Activated CD4-positive, alpha-beta T cell treated with anti-CD3 and anti-CD28 coated beads for 36 hours (primary cell): Measurements from ENCODE around the gene PEAK3. TPM values are rescaled to one million over a fixed set of nuclear protein-coding genes. Genes with fewer than 3 reads are reported as not detected.

Experiments
- ATAC-seq: fragments of 200-7000 bp; cut with Tn5 transposase; one replicate; pipeline ENCODE4 v1.10.0; 2021; ENCODE audit warnings: mild to moderate bottlenecking, moderate library complexity
- CTCF ChIA-PET: fragments of 350-600 bp; sonication (Branson Sonifier 250); formaldehyde crosslinking; loops from one replicate; lab custom pipeline; 2021; ENCODE audit warnings: antibody characterized with exemption; lab: Charles Lee
- POLR2A ChIA-PET: fragments of 350-600 bp; sonication (Branson Sonifier 250); formaldehyde crosslinking; loops from one replicate; lab custom pipeline; 2021; ENCODE audit warnings: antibody characterized with exemption, inconsistent platforms; lab: Charles Lee
- DNase-seq: peaks from one replicate; pipeline ENCODE4 v3.0.0-alpha.2; 2020
- H3K27ac Mint-ChIP-seq: one replicate; pipeline ENCODE4 v1.8.0; 2021; ENCODE audit warnings: mixed read lengths
- H3K27me3 Mint-ChIP-seq: one replicate; pipeline ENCODE4 v1.8.0; 2021; ENCODE audit warnings: mixed read lengths
- H3K36me3 Mint-ChIP-seq: one replicate; pipeline ENCODE4 v1.8.0; 2021; ENCODE audit warnings: low read depth, mixed read lengths
- H3K4me1 Mint-ChIP-seq: one replicate; pipeline ENCODE4 v1.8.0; 2021; ENCODE audit warnings: mixed read lengths
- H3K4me3 Mint-ChIP-seq: one replicate; pipeline ENCODE4 v1.8.0; 2021; ENCODE audit warnings: mild to moderate bottlenecking, moderate library complexity, mixed read lengths
- H3K9me3 Mint-ChIP-seq: one replicate; pipeline ENCODE4 v1.8.0; 2021; ENCODE audit warnings: low read depth, mixed read lengths
- intact Hi-C, 2 experiments: fragments of 100-400 bp; cut with DNase I in 1 of 2; cut with micrococcal nuclease in 1 of 2; formaldehyde crosslinking; loops; one replicate each; pipeline versions ENCODE4 v1.14.2 to v1.15.1; 2022 to 2024; cut with DNase I, micrococcal nuclease
- total RNA-seq, 2 experiments: library from RNA; stranded (reverse); gene quantifications; one replicate each; pipeline ENCODE4 v1.2.3, GENCODE V29; 2021

The PEAK3 gene, protein sequence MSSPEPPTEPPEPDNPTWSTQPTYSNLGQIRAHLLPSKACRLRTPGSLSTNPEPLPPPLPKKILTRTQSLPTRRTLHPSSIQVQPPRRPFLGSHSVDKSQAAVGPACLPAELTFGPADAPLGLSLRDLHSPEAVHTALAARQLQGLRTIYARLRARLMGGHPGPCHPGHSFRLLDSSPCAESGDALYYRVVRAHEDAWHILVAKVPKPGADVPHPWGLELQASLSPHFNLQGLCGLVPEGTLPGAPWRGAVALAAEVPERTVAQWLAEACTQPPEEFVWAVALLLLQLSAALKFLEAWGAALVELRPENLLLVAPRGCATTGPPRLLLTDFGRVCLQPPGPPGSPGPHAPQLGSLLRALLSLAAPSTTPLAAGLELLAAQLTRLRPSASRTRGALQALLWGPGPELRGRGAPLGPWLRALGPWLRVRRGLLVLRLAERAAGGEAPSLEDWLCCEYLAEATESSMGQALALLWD
- not detected for total RNA-seq

DNA sequence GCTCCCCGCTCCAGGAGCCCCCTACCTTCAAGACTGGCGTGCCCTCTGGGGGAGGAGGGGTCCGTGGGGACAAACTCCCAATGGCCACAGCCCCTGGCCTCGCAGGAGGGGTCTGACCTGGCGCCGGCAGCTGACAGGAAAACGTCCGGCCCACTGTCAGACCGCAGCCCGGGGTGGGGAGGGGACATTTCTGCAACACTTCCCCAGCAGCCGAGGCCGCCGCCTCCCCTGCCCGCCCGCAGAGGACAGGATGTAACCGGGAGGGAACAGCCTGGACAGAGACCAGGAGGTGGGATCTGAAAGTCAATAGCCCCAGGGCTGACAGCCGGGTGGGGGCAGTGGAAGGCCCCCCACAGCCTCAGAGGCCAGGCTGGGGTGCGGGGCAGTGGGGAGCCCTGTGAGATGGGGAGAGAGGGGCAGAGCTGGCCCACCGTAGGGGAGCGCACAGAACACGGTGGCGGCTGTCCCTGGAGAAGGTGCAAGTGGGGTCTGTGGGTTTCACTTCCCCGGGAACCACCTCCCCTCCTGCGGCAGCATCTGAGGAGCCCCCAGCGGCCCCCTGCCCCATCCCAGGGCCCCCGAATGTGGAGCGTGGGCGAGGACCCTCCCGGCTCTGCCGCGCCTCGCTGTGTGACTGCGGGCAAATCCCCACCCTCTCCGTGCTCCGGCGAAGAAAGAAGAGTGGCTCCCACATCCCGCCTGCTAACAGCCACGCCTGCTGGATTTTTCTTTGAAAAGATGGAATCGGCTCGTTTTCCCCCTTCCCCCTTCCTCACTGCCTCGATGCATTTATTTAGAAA lies at the start of gene PEAK3:
TSS of gene PEAK3 (minus strand) at position 114 of the 800 bp plus-strand sequence. CDS start 1,244 bp downstream, outside the sequence.
- POLR2A ChIA-PET, result no interaction called here
- Mint-ChIP-seq H3K4me3 (no peak within 1 kb of the TSS), H3K36me3 (no peaks in the 10 kb centered on the region), H3K27ac (no peak within 1 kb of the TSS), H3K9me3 (no peaks in the 10 kb centered on the region), H3K27me3 (no peaks in the 10 kb centered on the region), H3K4me1 (peaks cover 12% of the 10 kb centered on the region)
- intact Hi-C loops, result no loop called here
- ATAC-seq (peak; percentile 40), DNase-seq (peak; percentile 56)
- CTCF ChIA-PET, result interaction anchor here (0.6 kb wide), 1 partner anchor 45 kb away, joined by 3 read pairs; no protein-coding TSS in a partner anchor

DNA sequence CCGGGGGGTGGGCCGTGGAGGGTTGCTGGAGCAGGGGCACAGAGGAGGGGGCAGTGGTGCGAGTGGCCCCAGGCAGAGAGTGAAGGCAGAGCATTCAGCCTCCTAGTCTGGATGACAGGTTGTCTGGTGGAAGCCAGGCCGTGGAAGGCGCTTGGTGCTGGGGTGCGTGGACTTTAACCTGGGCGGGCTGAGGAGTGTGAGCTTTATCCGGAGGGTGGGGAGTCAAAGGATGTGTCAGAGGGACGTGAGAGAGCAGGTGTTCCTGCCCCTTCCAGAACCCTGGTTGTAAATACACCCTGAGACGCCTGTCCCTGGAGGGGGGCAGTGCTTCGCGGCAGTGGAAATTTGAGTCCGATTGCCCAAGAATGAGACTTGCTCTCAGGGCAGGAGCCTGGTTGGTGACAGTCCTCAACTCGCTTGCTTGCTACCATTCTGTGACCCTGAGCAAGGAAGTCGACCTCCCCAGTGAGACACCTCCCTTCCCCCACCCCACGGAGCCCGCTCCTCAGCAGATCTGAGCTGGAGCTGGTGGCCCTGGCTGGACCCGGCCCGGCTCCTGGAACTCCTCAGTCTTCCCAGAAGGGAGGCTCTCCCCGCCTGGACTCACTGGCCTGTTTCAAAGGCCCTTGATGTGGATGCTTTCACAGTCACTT lies 48.8 kb upstream of the PEAK3 start:
- CTCF ChIA-PET, result interaction anchor here (0.6 kb wide), 1 partner anchor 126 kb away, joined by 3 read pairs; no protein-coding TSS in a partner anchor
- peaks cover 27% of the 10 kb centered on the region for H3K36me3 Mint-ChIP-seq

DNA sequence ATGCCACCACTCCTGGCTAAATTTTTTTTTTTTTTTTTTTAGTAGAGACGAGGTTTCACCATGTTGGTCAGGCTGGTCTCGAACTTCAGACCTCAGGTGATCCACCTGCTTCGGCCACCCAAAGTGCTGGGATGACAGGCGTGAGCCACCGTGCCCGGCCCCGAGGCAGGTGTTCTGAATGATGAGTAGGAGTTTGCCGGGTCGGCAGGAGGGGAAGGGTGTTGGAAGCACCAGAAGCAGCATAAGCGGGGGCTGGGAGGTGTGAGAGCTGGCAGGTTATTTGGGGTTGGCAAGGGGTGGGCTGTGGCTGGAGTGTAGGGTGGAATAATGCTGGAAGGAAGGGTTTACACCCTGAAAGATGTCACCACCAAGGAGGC lies 48.3 kb upstream of the PEAK3 start:
- ChIA-PET POLR2A (no interaction called here), CTCF (interaction anchor here (0.6 kb wide), 1 partner anchor 127 kb away, joined by 3 read pairs; no protein-coding TSS in a partner anchor)
- DNase-seq, result no peak
- Mint-ChIP-seq H3K9me3 (no peaks in the 10 kb centered on the region), H3K27ac (no peak overlapping the region), H3K36me3 (peaks cover 28% of the 10 kb centered on the region), H3K27me3 (no peaks in the 10 kb centered on the region), H3K4me3 (no peak overlapping the region), H3K4me1 (peaks cover 61% of the 10 kb centered on the region)
- intact Hi-C loops, result no loop called here
- no peak for ATAC-seq

More for the DNA sequence above, 48.8 kb upstream of the PEAK3 start:
- DNase-seq (no peak), ATAC-seq (no peak)
- peaks cover 2% of the 10 kb centered on the region for H3K9me3 Mint-ChIP-seq
- H3K4me1 Mint-ChIP-seq, result peaks cover 57% of the 10 kb centered on the region
- intact Hi-C loops, result no loop called here
- no peaks in the 10 kb centered on the region for H3K27me3 Mint-ChIP-seq
- POLR2A ChIA-PET, result no interaction called here
- H3K4me3 Mint-ChIP-seq, result no peak overlapping the region
- no peak overlapping the region for H3K27ac Mint-ChIP-seq

DNA sequence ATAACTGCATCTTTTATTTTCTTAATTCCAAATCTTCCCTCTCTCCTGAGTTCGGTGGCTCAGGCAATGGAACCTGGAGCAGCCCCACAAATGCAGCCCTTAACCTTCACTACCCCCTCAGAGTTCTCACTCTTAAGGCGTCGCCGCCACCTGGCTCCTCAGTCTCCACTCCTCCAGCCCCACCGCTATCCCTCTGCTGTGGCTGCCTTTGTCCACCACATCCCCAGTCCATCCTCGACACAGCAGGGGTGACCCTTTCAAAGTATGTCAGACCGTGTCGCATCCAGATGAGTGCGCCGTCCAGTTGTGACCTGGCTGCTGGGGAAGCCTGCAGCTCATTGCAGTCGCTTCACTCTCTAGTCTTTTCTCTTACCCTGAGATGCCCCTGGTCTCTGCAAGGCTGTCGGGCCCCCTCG lies 47.5 kb upstream of the PEAK3 start:
- H3K9me3 Mint-ChIP-seq, result no peaks in the 10 kb centered on the region
- ATAC-seq (no peak), DNase-seq (no peak)
- H3K36me3 Mint-ChIP-seq, result peaks cover 29% of the 10 kb centered on the region
- H3K27ac Mint-ChIP-seq, result peak overlapping the region; percentile 85
- H3K27me3 Mint-ChIP-seq, result no peaks in the 10 kb centered on the region
- POLR2A ChIA-PET, result no interaction called here
- H3K4me3 Mint-ChIP-seq, result peak overlapping the region; percentile 98
- intact Hi-C loops, result loop anchor here in 1 of 2 experiments (2.0 to 5.0 kb wide), 4 partner anchors 127 to 1178 kb away; partner anchors contain the start of genes BTBD2, FZR1 and LMNB2
- H3K4me1 Mint-ChIP-seq, result peaks cover 66% of the 10 kb centered on the region
- CTCF ChIA-PET, result interaction anchor here (0.5 kb wide), 1 partner anchor 76 kb away, joined by 3 read pairs; no protein-coding TSS in a partner anchor

DNA sequence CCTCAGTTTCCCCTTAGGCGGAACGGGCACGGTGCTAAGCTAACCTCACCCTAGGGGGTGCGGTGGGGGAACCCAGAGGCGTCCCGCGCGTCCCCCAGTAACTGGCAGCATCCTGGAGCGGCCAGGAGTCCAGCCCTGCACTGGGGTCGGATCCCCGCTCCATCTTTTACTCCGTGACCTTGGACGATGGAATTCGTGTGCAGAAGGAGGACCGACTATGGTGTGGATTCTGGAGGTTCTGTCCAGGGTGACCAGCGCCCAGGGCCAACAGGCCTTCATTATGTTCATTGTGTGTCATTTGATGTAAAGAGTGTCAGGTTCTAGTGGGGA lies 47.1 kb upstream of the PEAK3 start:
- no peaks in the 10 kb centered on the region for H3K9me3 Mint-ChIP-seq
- peaks cover 31% of the 10 kb centered on the region for H3K36me3 Mint-ChIP-seq
- DNase-seq (no peak), ATAC-seq (no peak)
- intact Hi-C loops, result loop anchor here in 1 of 2 experiments (2.0 to 5.0 kb wide), 4 partner anchors 128 to 1178 kb away; partner anchors contain the start of genes BTBD2, FZR1 and LMNB2
- ChIA-PET CTCF (no interaction called here), POLR2A (no interaction called here)
- peaks cover 69% of the 10 kb centered on the region for H3K4me1 Mint-ChIP-seq
- peak overlapping the region; percentile 85 for H3K27ac Mint-ChIP-seq
- no peaks in the 10 kb centered on the region for H3K27me3 Mint-ChIP-seq
- peak overlapping the region; percentile 98 for H3K4me3 Mint-ChIP-seq

DNA sequence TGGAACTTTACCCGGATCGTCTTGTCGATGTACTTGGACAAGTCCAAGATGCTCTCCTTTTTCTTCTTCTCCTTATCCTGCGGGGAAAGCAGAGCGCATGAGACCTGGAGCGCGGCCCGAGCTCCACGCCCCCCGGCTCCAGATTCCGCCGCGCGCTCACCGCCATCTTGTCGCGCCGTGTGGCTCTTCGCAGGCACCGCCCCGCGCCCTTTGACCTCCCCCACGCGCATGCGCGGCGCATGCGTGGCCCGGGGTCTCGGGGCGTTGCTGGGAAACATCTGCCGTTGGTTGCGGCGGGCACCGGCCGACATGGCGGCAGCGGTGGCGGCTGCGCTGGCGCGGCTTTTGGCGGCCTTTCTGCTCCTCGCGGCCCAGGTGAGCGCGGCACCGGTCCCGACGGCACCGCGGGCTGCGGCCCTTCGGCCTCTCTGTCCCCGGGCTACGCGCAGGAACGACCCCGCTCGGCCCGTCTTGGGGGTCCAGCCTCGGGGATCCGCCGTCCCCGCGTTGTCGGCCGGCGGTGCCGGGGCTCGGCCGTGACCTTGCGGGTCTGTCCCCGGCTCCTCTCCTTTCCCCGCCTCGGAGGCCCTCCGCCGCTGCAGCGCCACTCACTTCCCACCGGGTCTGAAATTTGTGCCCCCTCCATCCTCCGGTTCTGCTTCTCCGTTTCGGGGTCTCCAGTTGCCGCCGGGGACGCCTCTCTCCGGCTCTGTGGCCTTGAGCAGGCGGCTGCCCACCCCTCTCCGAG lies 46.6 kb upstream of the PEAK3 start, which contains the start of the genes LSM7 and SPPL2B:
TSS of gene LSM7 (minus strand) at position 186 of the 748 bp plus-strand sequence. CDS start at position 166, 20 bp downstream.
TSS of gene SPPL2B (plus strand) at position 284 of the 748 bp plus-strand sequence. CDS start at position 310, 26 bp downstream.
- POLR2A ChIA-PET, result interaction anchor here (0.6 to 1.1 kb wide), 3 partner anchors 50 to 309 kb away, joined by 3 to 4 read pairs (median 4); no protein-coding TSS in a partner anchor
- Mint-ChIP-seq H3K27ac (peak within 1 kb of the TSS; percentile 99), H3K4me1 (peaks cover 69% of the 10 kb centered on the region)

DNA sequence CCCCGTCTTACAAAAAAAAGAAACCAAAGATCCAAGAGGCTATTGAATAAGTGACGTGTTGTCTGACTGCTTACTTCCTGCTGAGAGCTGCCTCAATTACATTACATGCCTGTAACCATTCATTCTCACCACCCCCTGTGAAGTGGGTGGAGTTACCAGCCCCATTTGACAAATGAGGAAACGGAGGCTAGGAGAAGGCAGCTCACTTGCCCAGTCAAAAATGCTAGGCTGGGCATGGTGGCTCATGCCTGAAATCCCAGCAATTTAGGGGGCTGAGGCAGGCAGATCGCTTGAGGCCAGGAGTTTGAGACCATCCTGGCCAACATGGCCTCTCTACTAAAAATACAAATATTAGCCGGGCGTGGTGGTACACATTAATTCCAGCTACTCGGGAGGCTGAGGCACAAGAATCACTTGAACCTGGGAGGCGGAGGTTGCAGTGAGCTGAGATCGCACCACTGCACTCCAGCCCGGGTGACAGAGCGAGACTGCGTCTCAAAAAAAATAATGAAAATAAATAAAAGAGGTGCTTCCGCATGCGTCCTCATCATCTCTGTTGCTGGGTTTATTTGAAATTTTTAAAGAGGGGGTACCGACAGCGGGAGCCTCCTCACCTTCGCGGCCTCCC lies 45.9 kb upstream of the PEAK3 start:
- POLR2A ChIA-PET, result interaction anchor here (0.6 to 1.1 kb wide), 5 partner anchors 17 to 900 kb away, joined by 3 to 7 read pairs (median 4); no protein-coding TSS in a partner anchor
- Mint-ChIP-seq H3K27ac (peak overlapping the region; percentile 99), H3K9me3 (no peaks in the 10 kb centered on the region), H3K27me3 (no peaks in the 10 kb centered on the region), H3K4me1 (peaks cover 65% of the 10 kb centered on the region), H3K36me3 (peaks cover 34% of the 10 kb centered on the region), H3K4me3 (peak overlapping the region; percentile 98)
- intact Hi-C loops, result loop anchor here in 1 of 2 experiments (1.0 to 5.0 kb wide), 10 partner anchors 55 to 1179 kb away; partner anchors contain the start of genes AP3D1, BTBD2, FZR1 and IZUMO4
- ATAC-seq, result peak; percentile 79
- peak; percentile 69 for DNase-seq
- CTCF ChIA-PET, result interaction anchor here (0.6 to 1.5 kb wide), 6 partner anchors 12 to 321 kb away, joined by 3 to 4 read pairs (median 4); no protein-coding TSS in a partner anchor

More for the DNA sequence above, 46.6 kb upstream of the PEAK3 start, which contains the start of the genes LSM7 and SPPL2B:
- Mint-ChIP-seq H3K36me3 (peaks cover 31% of the 10 kb centered on the region), H3K9me3 (no peaks in the 10 kb centered on the region), H3K27me3 (no peaks in the 10 kb centered on the region), H3K4me3 (peak within 1 kb of the TSS; percentile 98)
- DNase-seq (peak; percentile 95), ATAC-seq (peak; percentile 78)
- intact Hi-C loops, result loop anchor here in 1 of 2 experiments (1.0 to 5.0 kb wide), 10 partner anchors 55 to 1179 kb away; partner anchors contain the start of genes AP3D1, BTBD2, FZR1 and IZUMO4
- CTCF ChIA-PET, result interaction anchor here (0.6 to 1.5 kb wide), 3 partner anchors 12 to 65 kb away, joined by 3 to 4 read pairs (median 4); no protein-coding TSS in a partner anchor

DNA sequence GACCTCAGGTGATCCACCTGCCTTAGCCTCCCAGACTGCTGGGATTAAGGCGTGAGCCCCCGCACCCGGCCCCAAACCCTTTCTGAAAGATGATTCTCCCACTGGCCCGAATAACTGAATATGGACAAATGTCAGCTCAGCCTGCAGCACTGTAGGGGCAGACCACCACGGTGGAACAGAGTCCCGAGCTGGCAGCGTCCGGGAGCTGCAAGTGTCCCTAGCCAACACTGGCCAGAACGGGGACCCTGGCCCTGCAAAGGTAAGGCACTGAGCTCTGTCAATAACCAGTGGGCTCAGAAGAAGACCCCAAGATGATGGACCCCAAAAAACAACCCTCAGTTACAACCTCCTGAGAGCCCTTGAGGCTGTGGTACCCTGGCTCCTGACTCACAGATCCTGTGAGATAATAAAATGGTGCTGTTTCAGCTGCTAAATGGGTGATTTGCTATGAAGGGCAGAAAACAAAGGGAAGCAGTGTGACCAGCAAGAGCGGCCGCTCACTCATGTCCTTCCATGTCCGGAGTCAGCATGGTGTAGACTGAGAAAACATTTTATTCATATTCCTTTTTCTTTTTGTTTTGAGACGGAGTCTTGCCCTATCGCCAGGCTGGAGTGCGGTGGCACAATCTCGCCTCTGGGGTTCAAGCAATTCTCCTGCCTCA lies 44.9 kb upstream of the PEAK3 start:
- H3K9me3 Mint-ChIP-seq, result no peaks in the 10 kb centered on the region
- ATAC-seq (no peak), DNase-seq (no peak)
- H3K4me3 Mint-ChIP-seq, result peak overlapping the region; percentile 98
- H3K27me3 Mint-ChIP-seq, result no peaks in the 10 kb centered on the region
- intact Hi-C loops, result loop anchor here in 1 of 2 experiments (5.0 kb wide), 2 partner anchors 310 to 1180 kb away; partner anchors contain the start of genes BTBD2 and FZR1
- peaks cover 35% of the 10 kb centered on the region for H3K36me3 Mint-ChIP-seq
- CTCF ChIA-PET, result interaction anchor here (0.7 to 1.1 kb wide), 4 partner anchors 31 to 322 kb away, joined by 3 to 4 read pairs (median 4); no protein-coding TSS in a partner anchor
- H3K27ac Mint-ChIP-seq, result peak overlapping the region; percentile 99
- POLR2A ChIA-PET, result interaction anchor here (1.0 kb wide), 1 partner anchor 151 kb away, joined by 3 read pairs; no protein-coding TSS in a partner anchor
- peaks cover 57% of the 10 kb centered on the region for H3K4me1 Mint-ChIP-seq
